NOMO-1 (cell line): ENCODE data around the gene CHST7.

ENCODE experiments used
- DNase-seq, 2 experiments: peaks; one replicate each; lab custom pipeline; 2025; ENCODE audit not compliant: unreplicated experiment in 2 of 2; lab: John Stamatoyannopoulos, UW

Gene CHST7

DNA sequence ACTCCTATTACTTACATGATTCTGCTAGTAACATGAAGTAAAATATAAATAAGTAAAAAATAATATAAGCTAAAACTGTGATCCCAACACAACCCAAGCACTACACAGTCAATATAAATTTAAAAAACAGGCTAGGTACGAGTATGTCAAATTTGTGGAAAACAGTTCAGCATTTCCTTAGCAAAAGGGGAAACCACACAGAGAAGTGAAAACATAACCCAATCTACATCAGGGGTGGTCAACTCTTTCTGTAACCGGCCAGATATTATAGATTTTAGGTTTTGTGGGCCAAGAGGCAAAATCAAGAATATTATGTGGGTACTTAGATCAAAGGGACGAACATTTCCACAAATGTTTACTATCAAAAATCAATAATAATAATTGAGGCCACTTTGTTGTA, 70.1 kb downstream of the CHST7 start:
- peak in 1 of 2 experiments; percentile 26 for DNase-seq

DNA sequence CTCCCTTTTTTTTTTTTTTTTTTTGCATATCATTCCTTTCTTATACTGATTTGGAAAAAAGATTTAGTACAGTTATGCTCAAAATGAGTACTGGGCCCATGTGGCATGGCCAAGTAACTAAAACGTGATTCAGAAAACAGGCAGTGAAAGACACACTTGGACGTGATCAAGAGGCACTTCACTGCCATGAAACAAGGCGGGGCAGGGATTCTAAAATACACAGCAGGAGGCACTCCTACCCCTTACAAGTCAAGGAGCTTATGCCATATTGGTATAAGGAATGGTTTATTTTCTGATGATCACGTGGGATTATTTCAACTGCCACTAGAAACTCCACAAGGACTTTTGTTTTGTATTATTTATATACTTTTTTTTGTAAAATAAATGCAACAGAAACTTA, 72.0 kb downstream of the CHST7 start:
- no peak for DNase-seq

DNA sequence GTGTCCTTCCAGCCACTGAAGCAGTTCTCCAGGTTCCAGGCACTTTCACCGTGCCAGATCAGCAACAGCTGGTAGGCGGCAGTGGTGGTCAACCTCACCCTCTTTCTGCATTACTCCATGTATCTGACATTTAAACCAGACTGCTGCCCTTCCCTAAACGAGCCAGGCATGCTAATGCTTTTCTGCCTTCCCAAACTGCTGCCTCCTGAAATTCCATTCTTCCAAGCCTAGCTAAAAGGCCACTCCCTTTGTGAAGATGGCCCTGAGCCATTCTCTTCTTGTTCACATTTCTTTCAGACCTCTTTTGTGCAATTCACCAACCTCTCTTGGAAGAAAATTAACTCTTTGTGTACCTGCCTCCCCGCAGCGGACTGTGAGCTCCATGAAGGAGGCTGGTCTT, 73.7 kb downstream of the CHST7 start:
- no peak for DNase-seq
